Kidney tubule cell (primary cell): Measurements from ENCODE around the gene EIF4E2.

Experiments used
- DNase-seq: peaks from one replicate; pipeline ENCODE4 v3.0.0-alpha.2; 2018; ENCODE audit warnings: low spot score

Gene EIF4E2

GRCh38 chr2:232550354-232551249 lies at the start of gene EIF4E2, which contains the start of gene TIGD1:
Gene EIF4E2 (plus strand): TSS chr2:232550689. CDS start chr2:232550725, 36 bp downstream.
Gene TIGD1 (minus strand): TSS chr2:232550557. CDS start chr2:232549882, 675 bp downstream.
- DNase-seq, result peak; percentile 95

- DNase-seq, result no peak
These were observed 49.1 kb upstream of the EIF4E2 start for GRCh38 chr2:232501331-232501771.

DNA sequence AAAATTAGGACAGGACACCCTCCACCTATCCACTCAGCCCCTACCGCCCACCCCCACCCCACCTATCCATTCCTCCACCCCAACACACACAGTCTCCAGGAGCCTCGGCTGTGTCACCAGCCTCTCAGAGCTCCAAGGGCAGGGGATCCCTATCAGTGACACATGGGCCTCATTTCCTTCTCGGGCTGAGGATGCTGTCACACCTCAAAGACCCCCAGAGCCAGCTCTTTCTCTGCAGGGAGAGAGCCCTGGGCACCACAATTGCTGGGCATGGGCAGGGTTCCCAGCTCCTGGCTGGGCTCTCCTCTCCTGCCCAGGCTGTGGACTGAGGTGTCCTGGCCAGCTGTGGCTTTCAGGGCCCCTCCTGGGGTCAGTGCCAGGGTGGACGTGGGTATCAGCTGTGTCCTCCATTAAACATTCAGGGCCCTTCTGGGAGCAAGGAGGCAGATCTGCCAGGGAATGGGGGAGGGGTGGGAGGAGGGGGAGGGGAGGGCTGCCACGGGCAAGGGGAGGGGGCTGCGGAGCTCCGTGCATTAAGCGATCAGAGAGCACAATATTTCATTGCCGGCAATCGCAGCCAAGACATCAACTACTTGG lies 48.6 kb upstream of the EIF4E2 start:
- no peak for DNase-seq

DNA sequence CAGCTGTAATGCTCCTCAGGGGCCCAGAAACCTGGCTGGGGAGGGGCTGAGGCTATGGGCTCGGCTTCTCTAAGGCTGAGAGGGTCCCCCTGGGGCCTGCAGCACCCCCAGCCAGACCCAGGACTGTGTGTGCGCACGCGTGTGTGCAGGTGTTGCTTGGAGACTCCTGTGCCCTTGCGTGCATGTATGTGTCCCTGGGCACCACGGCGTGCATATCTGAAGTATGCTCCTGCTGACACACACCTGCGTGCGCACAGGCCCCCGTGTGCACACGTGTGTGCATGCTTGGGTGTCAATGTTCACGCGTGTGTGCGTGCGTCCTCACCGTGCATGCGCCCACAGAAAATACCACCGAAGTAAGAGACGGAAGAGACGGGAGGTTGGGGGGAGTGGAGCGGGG lies 48.0 kb upstream of the EIF4E2 start:
- DNase-seq, result no peak

DNA sequence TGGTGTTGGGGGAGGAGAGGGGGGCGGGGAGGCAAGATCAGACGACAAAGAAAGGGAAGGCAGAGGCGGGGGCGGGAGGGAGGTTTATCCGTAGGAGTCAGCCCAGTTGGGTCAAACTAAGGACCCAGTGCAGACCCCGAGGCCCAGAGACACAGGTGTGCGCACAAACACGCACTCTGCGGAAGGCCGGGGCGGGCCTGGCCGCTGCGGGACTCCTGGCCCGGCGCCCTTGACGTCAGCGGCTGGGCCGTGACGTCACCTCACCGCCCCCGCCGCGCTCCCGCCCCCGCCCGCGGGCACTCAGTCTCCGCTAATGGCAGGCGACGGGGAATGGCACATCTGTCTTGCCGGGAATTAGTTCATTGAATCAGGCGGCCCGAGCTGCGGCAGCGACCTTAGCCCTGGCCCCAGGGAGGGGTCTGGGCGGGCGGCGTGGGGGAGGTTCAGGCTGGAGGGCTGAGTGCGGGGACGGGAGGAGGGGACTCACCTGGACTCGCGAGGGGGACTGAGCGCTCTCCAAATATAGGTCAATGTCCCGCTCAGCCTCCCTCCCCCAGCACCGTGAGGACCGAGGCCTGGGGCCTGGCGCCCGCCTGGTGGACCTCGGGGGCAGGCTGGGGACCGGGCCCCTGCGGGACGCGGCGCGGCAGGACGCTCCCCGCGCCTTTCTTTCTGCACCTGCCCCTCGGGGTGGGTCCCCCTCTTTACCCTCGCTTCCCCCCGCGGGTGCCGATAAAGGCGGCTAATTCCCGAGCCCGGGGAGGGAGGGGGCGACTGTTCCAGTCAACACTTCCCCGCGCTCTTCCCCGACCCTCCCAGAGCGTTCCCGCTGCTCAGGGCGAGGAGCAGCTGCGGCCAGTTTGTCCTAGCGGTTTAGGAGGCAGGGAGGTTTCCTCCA lies 47.3 kb upstream of the EIF4E2 start:
- DNase-seq, result no peak

DNA sequence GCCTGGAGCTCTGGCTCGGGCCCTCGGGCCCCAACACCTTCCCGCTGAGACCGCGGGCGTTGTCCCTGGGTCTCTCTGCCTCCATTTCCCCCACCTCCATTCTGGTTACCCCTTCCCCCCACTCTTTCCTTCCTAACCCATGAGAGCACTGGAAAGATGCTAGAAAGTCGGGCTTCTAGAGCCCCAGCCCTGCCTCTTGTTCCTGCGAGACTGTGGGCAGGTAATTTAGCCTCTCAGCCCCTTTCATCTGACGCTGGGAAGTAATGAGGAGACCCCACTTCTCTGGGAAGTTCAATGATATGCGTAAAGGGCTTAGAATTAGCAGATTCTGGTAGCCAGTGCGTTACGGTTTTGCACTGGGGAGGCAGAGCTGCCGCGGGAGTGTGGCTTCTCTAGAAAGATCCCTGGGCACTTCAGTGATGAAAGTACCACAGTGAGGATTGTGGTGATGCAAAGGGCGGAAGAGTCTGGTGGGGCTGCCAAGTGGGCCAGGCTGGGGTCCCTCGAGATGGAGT lies 46.6 kb upstream of the EIF4E2 start:
- no peak for DNase-seq

DNA sequence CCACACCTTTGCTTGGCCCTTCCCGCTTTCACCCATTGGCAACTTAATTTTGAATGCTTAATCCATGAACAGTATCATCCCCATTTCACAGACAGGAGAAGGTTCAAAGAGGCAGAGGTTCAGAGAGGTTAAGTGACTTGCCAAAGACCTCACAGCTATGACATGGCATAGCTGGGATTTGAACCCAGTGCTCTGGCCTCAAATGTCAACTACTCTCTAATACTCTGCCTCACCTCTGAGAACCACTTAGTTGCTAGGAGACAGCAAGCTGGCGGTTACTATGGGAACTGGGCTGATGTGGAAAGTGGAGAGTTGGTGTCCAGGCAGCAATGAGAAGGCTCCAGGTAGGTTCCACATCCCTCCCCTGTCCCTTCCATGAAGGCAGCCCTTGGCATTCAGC lies 46.1 kb upstream of the EIF4E2 start:
- no peak for DNase-seq

DNA sequence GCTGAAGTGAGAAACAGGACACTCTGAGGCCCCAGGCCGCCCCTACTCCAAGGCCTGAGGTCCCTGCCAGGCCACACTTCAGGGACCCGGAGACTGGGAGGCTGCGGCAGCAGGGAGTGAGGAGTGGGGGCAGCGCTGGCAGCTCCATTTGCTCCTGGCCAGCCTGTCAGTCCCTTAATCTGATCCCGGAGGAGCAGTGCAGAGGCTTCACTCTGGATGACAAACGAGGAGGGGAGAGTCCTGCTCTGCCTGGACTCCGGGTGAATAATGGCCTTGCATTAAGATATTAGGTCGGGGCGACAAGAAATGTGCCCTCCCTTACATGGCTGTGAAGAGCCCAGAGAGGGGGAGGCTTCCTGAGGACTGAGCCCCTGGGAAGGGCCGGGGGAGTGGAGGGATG lies 44.6 kb upstream of the EIF4E2 start:
- no peak for DNase-seq

DNA sequence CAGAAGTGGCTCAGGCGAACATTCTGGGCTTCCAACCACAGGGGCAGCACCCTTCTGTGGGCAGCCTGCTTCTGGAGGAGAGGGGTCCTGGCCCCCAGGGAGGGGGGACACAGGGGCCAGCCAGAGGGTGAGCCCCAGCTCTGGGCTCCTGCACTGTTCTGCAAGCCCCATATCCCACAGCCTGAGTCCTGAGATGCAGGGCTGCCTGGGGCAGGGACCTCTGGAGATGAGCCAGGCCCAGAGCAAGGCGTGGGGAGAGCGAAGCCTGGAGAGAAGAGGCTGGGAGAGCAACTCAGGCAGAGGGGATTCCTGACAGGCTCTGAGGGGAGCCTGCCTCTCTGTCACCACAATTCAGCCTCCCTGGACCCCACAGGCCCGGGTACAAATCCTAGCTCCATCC lies 43.8 kb upstream of the EIF4E2 start:
- DNase-seq, result no peak

GRCh38 chr2:232508251-232508650 lies 42.2 kb upstream of the EIF4E2 start:
- no peak for DNase-seq

GRCh38 chr2:232511336-232511890 lies 39.1 kb upstream of the EIF4E2 start:
- no peak for DNase-seq

DNA sequence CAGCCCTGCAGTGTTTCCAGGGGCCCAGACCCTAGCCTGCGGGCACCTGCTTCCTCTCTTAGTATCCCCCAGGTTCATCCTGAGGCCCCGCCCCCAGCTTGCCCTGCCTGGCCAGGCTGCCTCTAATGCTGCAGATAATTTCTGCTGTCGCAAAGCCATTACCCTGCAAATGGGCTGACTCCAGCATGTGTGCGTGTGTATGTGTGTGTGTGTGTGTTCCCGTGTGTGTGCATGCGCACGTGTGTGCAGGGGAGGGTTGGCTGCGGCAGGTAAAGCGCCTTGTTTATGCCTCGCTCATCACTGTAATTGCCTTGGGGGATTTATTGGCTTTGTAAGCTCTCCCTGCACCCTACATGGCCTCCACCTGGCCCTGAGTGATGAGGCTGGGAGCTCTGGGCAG lies 37.9 kb upstream of the EIF4E2 start:
- DNase-seq, result no peak

DNA sequence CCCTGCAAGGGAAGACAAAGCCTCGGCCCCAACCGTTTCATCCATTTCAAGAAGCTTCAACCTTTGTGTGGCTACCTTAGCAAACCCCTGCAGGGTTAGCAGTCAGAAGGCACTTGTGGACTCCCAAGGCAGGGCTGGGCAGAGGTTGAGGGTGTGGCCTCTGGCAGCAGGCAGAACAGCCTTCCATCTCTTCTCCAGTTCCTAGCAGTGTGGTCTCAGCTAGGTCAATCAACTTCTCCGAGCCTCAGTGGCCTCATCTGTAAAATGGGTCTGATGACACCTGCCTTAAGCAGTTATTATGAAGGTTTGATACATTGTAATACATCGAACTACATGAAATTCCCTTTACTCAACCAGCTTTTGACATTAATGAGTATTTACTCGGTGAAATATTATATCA lies 37.1 kb upstream of the EIF4E2 start:
- no peak for DNase-seq

GRCh38 chr2:232515639-232516038 lies 34.9 kb upstream of the EIF4E2 start:
- DNase-seq, result no peak

- DNase-seq, result peak; percentile 13
These were observed 33.9 kb upstream of the EIF4E2 start for GRCh38 chr2:232516551-232516950.

DNA sequence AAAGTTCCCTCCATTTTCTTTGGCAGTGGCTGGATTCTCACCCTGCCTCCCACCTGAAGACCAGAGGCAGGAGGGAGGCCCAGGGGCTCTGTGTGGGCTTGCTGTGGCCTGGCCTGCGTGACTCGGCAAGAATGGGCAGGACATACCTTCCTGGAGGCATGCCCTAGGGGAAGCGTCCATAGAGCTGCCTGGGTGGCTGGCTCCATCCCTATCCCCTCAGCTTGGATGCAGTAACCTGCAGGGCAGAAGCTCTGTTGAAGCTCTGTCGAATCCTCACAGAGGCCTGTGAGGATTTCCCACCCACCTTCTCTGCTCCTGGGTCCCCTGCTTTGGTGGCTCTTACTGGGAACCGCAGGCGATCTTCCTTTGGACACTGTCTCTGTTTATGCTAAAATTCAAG lies 31.6 kb upstream of the EIF4E2 start:
- no peak for DNase-seq

DNA sequence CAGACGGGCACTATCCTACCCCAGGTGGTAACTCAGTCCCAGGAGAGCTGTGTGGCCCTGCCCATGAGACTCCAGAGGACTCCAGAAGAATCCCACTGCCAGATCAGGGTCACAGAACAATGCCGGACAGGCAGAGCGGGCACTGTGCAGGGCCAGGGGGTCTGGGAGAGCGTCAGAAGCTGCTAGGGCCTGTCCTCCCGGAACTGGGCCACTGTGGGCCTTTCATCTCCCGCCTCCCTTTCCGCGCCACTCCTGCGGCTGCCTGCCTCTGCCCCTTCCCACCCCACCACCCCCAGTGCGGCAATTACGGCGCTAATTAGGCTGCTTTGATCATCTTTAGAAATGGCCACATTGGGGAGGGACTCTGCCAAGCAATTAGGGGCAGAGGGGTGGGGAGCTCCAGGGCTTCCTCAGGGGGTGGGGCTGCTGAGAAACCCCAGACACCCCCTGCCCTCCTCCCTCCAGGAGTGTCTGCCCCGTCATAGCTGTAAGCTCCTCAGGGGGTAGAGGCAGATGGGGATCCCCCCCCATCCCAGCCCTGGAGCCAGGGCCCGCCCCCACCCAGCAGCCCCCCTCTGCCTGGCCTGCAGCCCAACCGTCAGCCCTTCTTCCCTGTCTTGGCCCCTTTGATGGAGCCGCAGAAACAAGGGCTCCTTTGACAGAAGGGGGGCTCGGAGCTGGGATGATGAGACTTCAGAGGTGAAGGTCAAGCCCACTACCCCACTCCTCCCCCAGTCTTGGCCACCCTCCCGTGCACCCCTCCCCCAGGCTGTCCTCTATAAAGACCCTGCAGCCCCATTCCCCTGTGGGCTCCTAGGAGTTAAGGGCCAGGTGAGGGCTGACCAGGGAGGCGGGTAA lies 30.7 kb upstream of the EIF4E2 start, which contains the start of gene PRSS56:
Gene PRSS56, plus strand, starts transcription at position 808 of the 858 bp plus-strand sequence. CDS start 211 bp downstream, outside the sequence.
- no peak for DNase-seq

GRCh38 chr2:232520489-232520888 lies 30.0 kb upstream of the EIF4E2 start:
- DNase-seq, result no peak

- no peak for DNase-seq
These were observed 29.4 kb upstream of the EIF4E2 start for GRCh38 chr2:232521098-232521497.

DNA sequence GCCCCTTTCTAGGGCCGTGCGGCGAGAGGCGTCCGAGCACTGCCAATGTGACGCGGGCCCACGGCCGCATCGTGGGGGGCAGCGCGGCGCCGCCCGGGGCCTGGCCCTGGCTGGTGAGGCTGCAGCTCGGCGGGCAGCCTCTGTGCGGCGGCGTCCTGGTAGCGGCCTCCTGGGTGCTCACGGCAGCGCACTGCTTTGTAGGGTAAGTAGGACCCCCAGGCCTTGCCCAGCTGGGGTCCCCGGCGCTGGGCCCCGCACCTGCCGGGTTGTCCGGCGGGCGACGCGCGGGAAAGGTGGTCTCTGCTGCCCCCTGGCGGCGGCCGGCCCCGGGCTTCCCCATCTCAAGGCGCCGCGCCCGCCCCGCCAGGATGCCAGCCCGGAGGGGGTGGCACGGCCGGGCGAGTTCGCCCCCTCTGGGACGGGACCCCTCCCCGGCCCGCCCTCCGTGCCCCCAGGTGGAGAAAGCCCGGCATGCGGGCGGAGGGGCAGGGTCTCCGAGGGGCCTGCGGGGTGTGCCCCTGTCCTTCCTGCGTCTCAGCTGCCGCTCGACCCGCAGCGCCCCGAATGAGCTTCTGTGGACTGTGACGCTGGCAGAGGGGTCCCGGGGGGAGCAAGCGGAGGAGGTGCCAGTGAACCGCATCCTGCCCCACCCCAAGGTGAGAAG lies 28.4 kb upstream of the EIF4E2 start:
- peak; percentile 21 for DNase-seq
